Aorta (tissue), 5 donors: ENCODE results near the gene CCIN. TPM values are rescaled to one million over a fixed set of nuclear protein-coding genes. Genes with fewer than 3 reads are reported as not detected.
A peak's percentile ranks its signal among the peaks of the same experiment; 100 is the strongest.
"Not testable (repeated sequence)": the region's sequence is repeated elsewhere in the genome, so short reads cannot be mapped to it uniquely, and the experiment has no call there.

ENCODE experiments used
- ATAC-seq: fragments of 200-7000 bp; cut with Tn5 transposase; one replicate; pipeline ENCODE4 v1.9.1; 2022; ENCODE audit warnings: moderate library complexity; ENCODE audit not compliant: low FRiP score
- DNase-seq, 2 donors: peaks; one replicate each; pipeline ENCODE4 v3.0.0-alpha.2; 2020
- H3K27ac ChIP-seq, 2 donors: one replicate each; pipeline ENCODE4 v1.5.1; 2013; ENCODE audit warnings: low read length in 2 of 2, mild to moderate bottlenecking in 2 of 2, moderate library complexity in 2 of 2, control low read depth in 1 of 2, inconsistent platforms in 1 of 2, low read depth in 1 of 2
- H3K27me3 ChIP-seq, 2 donors: one replicate each; pipeline ENCODE4 v1.6.1; 2013; ENCODE audit warnings: control low read depth in 1 of 2, low read length in 1 of 2, mild to moderate bottlenecking in 1 of 2, moderate library complexity in 1 of 2; ENCODE audit not compliant: insufficient read depth in 2 of 2, control insufficient read depth in 1 of 2
- H3K36me3 ChIP-seq, 2 donors: one replicate each; pipeline ENCODE4 v1.6.1; 2013; ENCODE audit warnings: control low read depth in 1 of 2, low read length in 1 of 2, mild to moderate bottlenecking in 1 of 2; ENCODE audit not compliant: insufficient read depth in 2 of 2, control insufficient read depth in 1 of 2
- H3K4me1 ChIP-seq, 2 donors: one replicate each; pipeline ENCODE4 v1.6.1; 2013; ENCODE audit warnings: low read length in 2 of 2, control low read depth in 1 of 2, mild to moderate bottlenecking in 1 of 2, moderate library complexity in 1 of 2; ENCODE audit not compliant: insufficient read depth in 2 of 2, control insufficient read depth in 1 of 2
- H3K4me3 ChIP-seq, 2 donors: one replicate each; pipeline ENCODE4 v1.5.1; 2013; ENCODE audit warnings: low read length in 2 of 2, control low read depth in 1 of 2, mild to moderate bottlenecking in 1 of 2
- H3K9me3 ChIP-seq: one replicate; pipeline ENCODE4 v1.6.1; 2013; ENCODE audit warnings: mild to moderate bottlenecking, low read length; ENCODE audit not compliant: control insufficient read depth
- WGBS, 2 donors: extraction: QIAGEN DNeasy Blood & Tissue Kit; methylation state at CpG; one replicate each; pipeline ENCODE4 v1.1.7; 2013; 5-methylcytosine and 5-hydroxymethylcytosine counted together
- intact Hi-C, 2 donors: fragments of 100-400 bp; cut with DNase I; formaldehyde crosslinking; loops; one replicate each; pipeline versions ENCODE4 v1.14.2 to v1.15.0; 2022
- polyA plus RNA-seq, 2 donors: library from polyadenylated mRNA; stranded (reverse); fragments of 200-250 nt; gene quantifications; one replicate each; pipeline ENCODE4 v1.2.3, GENCODE V29; 2013
- total RNA-seq, 2 donors: library from RNA; stranded (reverse); fragmentation: NEBNext Ultra II Directional; extraction: Animal tissue kit (Norgen Biotek cat#: 25700); gene quantifications; one replicate each; pipeline ENCODE4 v1.2.1, GENCODE V29; 2021
- donor health status: healthy with polysubstance abuse.
- donor health status: Bipolar disorder and iron deficiency.
- donor health status: DM: no; HTN: no; CAD: no.
- donor health status: DM: no; HTN: no; CAD: no.
- donor health status: DM: yes; HTN: yes; CAD: no.

Gene CCIN
- total and polyA plus RNA-seq, 4 donors = 0.18 to 0.99 (median 0.65) TPM

DNA sequence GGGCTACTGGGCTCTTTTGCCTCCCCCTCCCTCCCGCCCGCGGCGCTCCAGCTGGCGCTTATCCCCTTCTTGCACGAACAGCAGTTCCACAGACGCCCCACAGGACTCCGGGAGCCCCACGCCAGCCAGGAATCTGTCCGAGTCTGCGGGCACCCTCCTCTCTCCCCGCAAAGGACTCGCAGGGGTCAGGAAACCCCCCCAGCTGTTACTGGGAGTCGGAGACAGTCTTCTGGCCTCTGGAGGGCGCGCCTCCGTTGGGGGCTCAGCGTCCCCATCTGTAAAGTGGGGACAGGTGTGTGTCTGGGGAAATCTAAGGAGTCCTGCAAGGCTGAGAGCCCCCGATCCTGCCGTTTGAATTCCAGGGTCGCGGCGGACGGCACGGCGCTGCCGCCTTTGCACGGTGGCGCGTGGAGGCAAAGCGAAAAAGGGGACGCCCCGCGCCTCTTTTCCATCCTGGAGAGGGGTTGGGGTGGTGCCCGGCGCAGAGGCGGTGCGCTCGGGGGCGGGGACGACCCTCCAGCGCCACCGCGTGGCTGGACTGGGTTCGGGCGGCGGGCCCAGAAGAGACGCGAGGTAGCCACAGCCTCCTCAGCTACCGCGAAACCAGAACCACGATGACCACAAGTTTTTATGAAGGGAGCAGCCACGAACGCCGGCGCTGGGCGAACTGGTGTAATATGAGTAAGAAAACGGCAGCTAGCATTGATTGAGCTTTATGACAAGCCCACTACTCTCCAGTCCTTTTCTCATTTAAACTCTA, 2.8 kb upstream of the CCIN start:
- Histone ChIP-seq H3K9me3 (no peaks in the 10 kb centered on the region), H3K27me3 (no peaks in the 10 kb centered on the region), H3K4me3 (peak overlapping the region; percentile 21 to 42), H3K27ac (no peak overlapping the region), H3K4me1 (no peaks in the 10 kb centered on the region), H3K36me3 (no peaks in the 10 kb centered on the region)
- peak; percentile 89 to 95 for DNase-seq
- 0 to 1% methylated on average over 38 to 58 of the region's 58 CpGs for WGBS, 2 donors
- intact Hi-C loops = loop anchor here (1.0 to 2.0 kb wide), 4 partner anchors 18 to 64 kb away; partner anchors contain the start of gene GLIPR2 (in 1 of the 2)
- peak; percentile 97 for ATAC-seq

DNA sequence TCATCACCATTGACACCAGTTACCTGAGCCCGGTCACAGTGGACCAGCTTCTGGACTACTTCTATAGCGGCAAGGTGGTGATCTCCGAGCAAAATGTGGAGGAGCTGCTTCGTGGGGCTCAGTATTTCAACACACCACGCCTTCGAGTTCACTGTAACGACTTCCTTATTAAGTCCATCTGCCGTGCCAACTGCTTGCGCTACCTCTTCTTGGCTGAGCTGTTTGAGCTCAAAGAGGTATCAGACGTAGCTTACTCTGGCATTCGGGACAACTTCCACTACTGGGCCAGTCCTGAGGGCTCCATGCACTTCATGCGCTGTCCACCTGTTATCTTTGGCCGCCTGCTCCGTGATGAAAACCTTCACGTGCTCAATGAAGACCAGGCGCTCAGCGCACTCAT, 520 bp downstream of the CCIN start:
- no peaks in the 10 kb centered on the region for H3K27me3 ChIP-seq
- H3K36me3 ChIP-seq = no peaks in the 10 kb centered on the region
- DNase-seq (no peak), ATAC-seq (no peak)
- no peak overlapping the region for H3K27ac ChIP-seq
- H3K9me3 ChIP-seq = no peaks in the 10 kb centered on the region
- no peak overlapping the region for H3K4me3 ChIP-seq
- intact Hi-C loops = no loop called here
- WGBS, 2 donors = 93 to 97% methylated on average over 17 of the region's 17 CpGs
- no peaks in the 10 kb centered on the region for H3K4me1 ChIP-seq

DNA sequence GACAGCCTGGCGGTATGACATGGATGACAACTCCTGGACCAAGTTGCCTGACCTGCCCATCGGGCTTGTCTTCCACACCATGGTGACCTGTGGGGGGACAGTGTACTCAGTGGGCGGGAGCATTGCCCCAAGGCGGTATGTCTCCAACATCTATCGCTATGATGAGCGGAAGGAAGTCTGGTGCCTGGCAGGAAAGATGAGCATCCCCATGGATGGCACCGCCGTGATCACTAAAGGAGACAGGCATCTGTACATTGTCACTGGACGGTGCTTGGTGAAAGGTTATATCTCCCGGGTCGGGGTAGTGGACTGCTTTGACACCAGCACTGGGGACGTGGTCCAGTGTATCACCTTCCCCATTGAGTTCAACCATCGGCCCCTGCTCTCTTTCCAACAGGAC, 1.3 kb downstream of the CCIN start:
- Histone ChIP-seq H3K4me1 (no peaks in the 10 kb centered on the region), H3K36me3 (no peaks in the 10 kb centered on the region), H3K27ac (no peak overlapping the region), H3K27me3 (no peaks in the 10 kb centered on the region), H3K9me3 (no peaks in the 10 kb centered on the region), H3K4me3 (no peak overlapping the region)
- no peak for ATAC-seq
- intact Hi-C loops = no loop called here
- no peak for DNase-seq
- WGBS, 2 donors = 94 to 98% methylated on average over 13 of the region's 13 CpGs

DNA sequence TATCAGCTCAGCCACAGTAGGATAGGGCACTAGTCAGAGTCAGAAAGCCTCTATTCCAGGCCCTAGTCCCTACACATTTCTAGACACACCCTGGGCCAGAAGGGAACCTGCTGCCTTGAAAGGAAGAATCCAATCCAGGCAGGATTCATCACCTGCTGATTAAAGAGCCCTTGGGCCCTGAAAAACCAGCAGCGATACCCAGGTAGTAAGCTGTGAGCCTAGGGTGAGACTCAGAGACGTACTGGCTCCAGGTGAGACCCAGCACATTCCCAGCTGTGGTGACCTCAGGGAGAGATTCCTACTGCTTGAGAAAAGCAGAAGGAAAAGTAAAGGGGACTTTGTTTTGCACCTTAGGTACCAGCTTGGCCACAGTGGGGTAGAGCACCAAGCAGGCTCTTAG, 4.7 kb downstream of the CCIN start:
- no peaks in the 10 kb centered on the region for H3K27me3 ChIP-seq
- H3K4me3 ChIP-seq = no peak overlapping the region
- H3K9me3 ChIP-seq = no peaks in the 10 kb centered on the region
- no peaks in the 10 kb centered on the region for H3K36me3 ChIP-seq
- no peaks in the 10 kb centered on the region for H3K4me1 ChIP-seq
- H3K27ac ChIP-seq = no peak overlapping the region
- no peak for ATAC-seq
- no peak for DNase-seq
- WGBS, 2 donors = 97 to 98% methylated on average over 2 of the region's 2 CpGs
- intact Hi-C loops = no loop called here

DNA sequence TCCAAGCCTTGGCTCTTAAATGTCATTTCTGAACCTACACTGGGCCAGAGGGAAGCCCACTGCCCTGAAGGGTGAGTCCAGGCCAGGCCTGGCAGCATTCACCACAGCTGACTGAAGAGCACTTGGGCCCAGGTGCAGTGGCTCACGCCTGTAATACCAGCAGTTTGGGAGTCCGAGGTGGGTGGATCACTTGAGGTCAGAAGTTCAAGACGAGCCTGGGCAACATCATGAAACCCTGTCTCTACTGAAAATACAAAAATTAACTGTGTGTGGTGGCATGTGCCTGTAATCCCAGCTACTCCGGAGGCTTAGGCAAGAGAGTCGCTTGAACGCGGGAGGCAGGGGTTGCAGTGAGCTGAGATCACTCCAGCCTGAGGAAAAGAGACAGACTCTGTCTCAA, 5.1 kb downstream of the CCIN start:
- intact Hi-C loops = no loop called here
- Histone ChIP-seq H3K27me3 (no peaks in the 10 kb centered on the region), H3K4me1 (no peaks in the 10 kb centered on the region), H3K4me3 (no peak overlapping the region), H3K27ac (no peak overlapping the region), H3K9me3 (no peaks in the 10 kb centered on the region), H3K36me3 (no peaks in the 10 kb centered on the region)
- 94 to 95% methylated on average over 7 of the region's 7 CpGs for WGBS, 2 donors
- no peak for ATAC-seq
- no peak for DNase-seq

DNA sequence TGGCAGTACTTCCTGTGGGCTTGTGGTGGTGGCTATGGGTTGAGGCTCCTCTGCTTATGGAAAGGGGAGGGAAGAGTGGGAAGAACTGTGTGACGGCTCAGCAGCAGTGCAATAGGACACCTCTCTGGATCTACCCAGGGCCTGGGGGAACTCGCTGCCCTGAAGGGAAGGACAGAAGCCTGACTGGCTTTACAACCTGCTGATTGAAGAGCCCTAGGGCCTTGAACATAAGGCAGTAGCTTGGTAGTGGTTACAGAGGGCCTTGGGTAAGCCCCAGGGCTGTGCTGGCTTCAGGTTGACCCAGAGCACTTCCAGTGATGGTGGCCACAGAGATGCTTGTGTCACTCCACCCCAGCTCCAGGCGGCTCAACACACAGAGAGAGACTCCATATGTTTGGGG, 5.5 kb downstream of the CCIN start:
- no peak overlapping the region for H3K27ac ChIP-seq
- no peak overlapping the region for H3K4me3 ChIP-seq
- ATAC-seq (no peak), DNase-seq (no peak)
- no peaks in the 10 kb centered on the region for H3K36me3 ChIP-seq
- no peaks in the 10 kb centered on the region for H3K9me3 ChIP-seq
- H3K27me3 ChIP-seq = no peaks in the 10 kb centered on the region
- H3K4me1 ChIP-seq = no peaks in the 10 kb centered on the region
- intact Hi-C loops = no loop called here
- WGBS, 2 donors = 87 to 90% methylated on average over 3 of the region's 3 CpGs

DNA sequence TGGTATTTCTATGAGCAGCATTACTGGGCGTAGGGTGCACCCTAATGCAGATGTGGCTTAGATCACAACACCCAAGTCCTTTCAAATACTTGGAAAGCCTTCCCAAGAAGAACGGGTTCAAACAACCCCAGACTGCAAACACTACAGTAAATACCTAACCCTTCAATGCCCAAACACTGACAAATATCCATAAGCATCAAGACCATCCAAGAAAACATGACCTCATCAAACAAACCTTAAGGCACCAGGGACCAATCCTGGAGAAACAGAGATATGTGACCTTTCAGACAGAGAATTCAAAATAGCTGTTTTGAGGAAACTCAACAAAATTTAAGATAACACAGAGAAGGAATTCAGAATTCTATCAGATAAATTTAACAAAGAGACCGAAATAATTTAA, 6.0 kb downstream of the CCIN start:
- H3K27ac ChIP-seq, DNase-seq, H3K4me3 ChIP-seq, H3K36me3 ChIP-seq, H3K4me1 ChIP-seq, intact Hi-C loops, ATAC-seq, H3K9me3 ChIP-seq, H3K27me3 ChIP-seq: not testable (repeated sequence)
- 89 to 95% methylated on average over 3 of the region's 3 CpGs for WGBS, 2 donors

DNA sequence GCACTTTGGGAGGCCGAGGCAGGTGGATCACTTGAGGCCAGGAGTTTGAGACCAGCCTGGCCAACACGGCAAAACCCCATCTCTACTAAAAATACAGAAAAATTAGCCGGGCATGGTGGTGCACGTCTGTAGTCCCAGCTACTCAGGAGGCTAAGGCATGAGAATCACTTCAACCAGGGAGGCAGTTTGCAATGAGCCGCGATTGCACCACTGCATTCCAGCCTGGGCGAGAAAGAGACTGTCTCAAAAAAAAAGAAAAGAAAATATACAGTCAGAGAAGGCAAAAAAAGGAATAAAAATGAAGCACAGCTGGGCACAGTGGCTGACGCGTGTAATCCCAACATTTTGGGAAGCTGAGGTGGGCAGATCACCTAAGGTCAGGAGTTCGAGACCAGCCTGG, 7.3 kb downstream of the CCIN start:
- H3K27me3 ChIP-seq, H3K9me3 ChIP-seq, intact Hi-C loops, H3K4me1 ChIP-seq, H3K4me3 ChIP-seq, ATAC-seq, H3K36me3 ChIP-seq, H3K27ac ChIP-seq, DNase-seq: not testable (repeated sequence)
- WGBS, 2 donors = 80 to 86% methylated on average over 10 of the region's 10 CpGs

DNA sequence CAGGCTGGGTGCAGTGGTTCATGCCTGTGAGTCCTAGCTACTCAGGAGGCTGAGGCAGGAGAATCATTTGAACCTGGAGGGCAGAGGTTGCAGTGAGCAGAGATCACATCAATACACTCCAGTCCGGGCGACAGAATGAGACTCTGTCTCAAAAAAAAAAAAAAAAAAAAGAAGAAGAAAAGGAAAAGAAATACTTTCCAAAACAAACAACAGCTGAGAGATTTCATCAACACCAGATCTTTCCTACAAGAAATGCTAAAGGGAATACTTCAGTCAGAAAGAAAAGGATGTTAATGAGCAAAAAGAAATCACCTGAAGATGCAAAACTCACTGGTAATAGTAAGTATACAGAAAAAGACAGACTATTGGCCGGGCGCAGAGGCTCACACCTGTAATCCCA, 8.4 kb downstream of the CCIN start:
- Histone ChIP-seq H3K4me3 (no peak overlapping the region), H3K36me3 (no peaks in the 10 kb centered on the region), H3K9me3 (no peaks in the 10 kb centered on the region), H3K27ac (no peak overlapping the region), H3K27me3 (no peaks in the 10 kb centered on the region), H3K4me1 (no peaks in the 10 kb centered on the region)
- WGBS, 2 donors = 55 to 63% methylated on average over 4 of the region's 4 CpGs
- intact Hi-C loops = no loop called here
- ATAC-seq (no peak), DNase-seq (no peak)
